Chondrocyte (in vitro differentiated cells): ENCODE results near the gene SNCB. TPM values are rescaled to one million over a fixed set of nuclear protein-coding genes. Genes with fewer than 3 reads are reported as not detected.

Source experiments
- DNase-seq: peaks from one replicate; pipeline ENCODE4 v3.0.0; 2021; ENCODE audit warnings: mixed read lengths, low spot score
- H3K27ac Mint-ChIP-seq: one replicate; pipeline ENCODE4 v1.8.0; 2021; ENCODE audit warnings: mild to moderate bottlenecking, moderate library complexity, mixed read lengths; ENCODE audit not compliant: unreplicated experiment
- H3K27me3 Mint-ChIP-seq: 2 replicates; pipeline ENCODE4 v1.8.0; 2021; ENCODE audit warnings: low read depth, mixed read lengths
- H3K36me3 Mint-ChIP-seq: 2 replicates; pipeline ENCODE4 v1.8.0; 2021; ENCODE audit warnings: low read depth, mixed read lengths
- H3K4me1 Mint-ChIP-seq: 2 replicates; pipeline ENCODE4 v1.8.0; 2021; ENCODE audit warnings: low read depth, mild to moderate bottlenecking, mixed read lengths
- H3K4me3 Mint-ChIP-seq: one replicate; pipeline ENCODE4 v1.8.0; 2021; ENCODE audit warnings: mild to moderate bottlenecking, moderate library complexity, mixed read lengths; ENCODE audit not compliant: unreplicated experiment
- H3K9me3 Mint-ChIP-seq: 2 replicates; pipeline ENCODE4 v1.8.0; 2021; ENCODE audit warnings: low read depth, mixed read lengths
- total RNA-seq: library from RNA; stranded (reverse); gene quantifications from 3 replicates; pipeline ENCODE4 v1.2.1, GENCODE V29; 2021
- TF ChIP-seq, protein P1 (sequence below): fragments of 200-600 bp; sonication (generic); IDR thresholded peaks from 2 replicates; pipeline ENCODE4 v1.5.0; 2021; ENCODE audit warnings: antibody characterized with exemption, mild to moderate bottlenecking, moderate library complexity

Gene SNCB
- total RNA-seq, 1 donor from 2014 or later, result 0.45 TPM

DNA sequence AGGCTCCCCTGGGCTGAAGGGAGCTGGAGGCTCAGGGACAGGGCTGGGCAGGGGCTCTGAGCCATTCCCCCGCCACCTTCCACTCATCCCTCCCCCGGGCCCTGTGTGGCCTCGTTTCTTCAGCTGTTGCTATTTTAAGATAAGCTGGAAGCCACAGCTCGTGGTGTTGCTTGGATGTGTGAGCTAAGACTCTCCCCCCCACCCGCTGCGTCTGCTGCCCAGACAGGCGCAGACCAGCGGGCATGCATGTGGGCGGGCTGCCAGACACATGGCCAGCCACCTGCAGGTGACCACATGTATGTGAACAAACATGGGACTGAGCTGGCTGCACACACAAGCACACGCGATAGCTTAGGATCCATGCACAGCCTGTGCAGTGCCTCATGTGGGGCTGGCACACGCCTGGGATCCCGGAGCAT is 8.7 kb downstream of the SNCB start:
- Mint-ChIP-seq H3K36me3 (no peaks in the 10 kb centered on the region), H3K4me1 (peaks cover 11% of the 10 kb centered on the region), H3K27me3 (peaks cover 43% of the 10 kb centered on the region), H3K4me3 (no peak overlapping the region), H3K9me3 (no peaks in the 10 kb centered on the region), H3K27ac (no peak overlapping the region)
- DNase-seq, result no peak
- TF ChIP-seq, protein P1, sequence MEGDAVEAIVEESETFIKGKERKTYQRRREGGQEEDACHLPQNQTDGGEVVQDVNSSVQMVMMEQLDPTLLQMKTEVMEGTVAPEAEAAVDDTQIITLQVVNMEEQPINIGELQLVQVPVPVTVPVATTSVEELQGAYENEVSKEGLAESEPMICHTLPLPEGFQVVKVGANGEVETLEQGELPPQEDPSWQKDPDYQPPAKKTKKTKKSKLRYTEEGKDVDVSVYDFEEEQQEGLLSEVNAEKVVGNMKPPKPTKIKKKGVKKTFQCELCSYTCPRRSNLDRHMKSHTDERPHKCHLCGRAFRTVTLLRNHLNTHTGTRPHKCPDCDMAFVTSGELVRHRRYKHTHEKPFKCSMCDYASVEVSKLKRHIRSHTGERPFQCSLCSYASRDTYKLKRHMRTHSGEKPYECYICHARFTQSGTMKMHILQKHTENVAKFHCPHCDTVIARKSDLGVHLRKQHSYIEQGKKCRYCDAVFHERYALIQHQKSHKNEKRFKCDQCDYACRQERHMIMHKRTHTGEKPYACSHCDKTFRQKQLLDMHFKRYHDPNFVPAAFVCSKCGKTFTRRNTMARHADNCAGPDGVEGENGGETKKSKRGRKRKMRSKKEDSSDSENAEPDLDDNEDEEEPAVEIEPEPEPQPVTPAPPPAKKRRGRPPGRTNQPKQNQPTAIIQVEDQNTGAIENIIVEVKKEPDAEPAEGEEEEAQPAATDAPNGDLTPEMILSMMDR, result no peak

DNA sequence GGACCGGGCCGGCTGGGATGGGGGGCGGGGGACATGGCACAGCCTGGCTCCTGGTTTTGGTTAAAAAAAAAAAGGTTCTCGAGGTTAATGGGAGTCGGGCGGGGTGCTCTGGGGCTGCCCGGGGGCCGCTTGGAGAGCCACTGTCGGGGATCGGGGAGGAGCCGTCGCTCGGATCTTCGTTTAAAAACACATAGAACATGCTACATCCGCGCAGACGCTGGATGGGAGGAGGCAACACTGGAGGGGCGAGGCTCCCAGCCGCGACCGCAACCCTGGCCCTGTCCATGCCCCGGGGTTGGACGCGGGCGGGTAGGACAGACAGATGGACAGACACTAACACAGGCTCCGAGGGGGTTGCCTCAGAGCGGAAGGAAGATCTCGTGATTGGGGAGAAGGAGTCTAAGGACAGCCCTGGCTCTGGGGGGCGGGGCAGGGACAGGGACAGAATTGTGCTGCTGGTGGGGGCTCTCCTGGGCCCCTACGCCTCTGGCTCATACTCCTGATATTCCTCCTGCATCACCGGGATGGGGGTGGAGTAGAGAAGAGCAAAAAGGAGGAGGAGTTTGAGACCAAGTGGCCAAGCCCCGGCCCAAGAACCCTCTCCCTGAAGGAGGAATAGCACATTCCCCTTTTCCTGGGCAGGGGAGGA is 9.9 kb downstream of the SNCB start:
- Mint-ChIP-seq H3K27me3 (peaks cover 38% of the 10 kb centered on the region), H3K9me3 (no peaks in the 10 kb centered on the region), H3K27ac (peak overlapping the region; percentile 36), H3K4me1 (peaks cover 11% of the 10 kb centered on the region), H3K36me3 (no peaks in the 10 kb centered on the region), H3K4me3 (peak overlapping the region; percentile 49)
- DNase-seq, result no peak
- TF ChIP-seq, protein P1, result no peak

DNA sequence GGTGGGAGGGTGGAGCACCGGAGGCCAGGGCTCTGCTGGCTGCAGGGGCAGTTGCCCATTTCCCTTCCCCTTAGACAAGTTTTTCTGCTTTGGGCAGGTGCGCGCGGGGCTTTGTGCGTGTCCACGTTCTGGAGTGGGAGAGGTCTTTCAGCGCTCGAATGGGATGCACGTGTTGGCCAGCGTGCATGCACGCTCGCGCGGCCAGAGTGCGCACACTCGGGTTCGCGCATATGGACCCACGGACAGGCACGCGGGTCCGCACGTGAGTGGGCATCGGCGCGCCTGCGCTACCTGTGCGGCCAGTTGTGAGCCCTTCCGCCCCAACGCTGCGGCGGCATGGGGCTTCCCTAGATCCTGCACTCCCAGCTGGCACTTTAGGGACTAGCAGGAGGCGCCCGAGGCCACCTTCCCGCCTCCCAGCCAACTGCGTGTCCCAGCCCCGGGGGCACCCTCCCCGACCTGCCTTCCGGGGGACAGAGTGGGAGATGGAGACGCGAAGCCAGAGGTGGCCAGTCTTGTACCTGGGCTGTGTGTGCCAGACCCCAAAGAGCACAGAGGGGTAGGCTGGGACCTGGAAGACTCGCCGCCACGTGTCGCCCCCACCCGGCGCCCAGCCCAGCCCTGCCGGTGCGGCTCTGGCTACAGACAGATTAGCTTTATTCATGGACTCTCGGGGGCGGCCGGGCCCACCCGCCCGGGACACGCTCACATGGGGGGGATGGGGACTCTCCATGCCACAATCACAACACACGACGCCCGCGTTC is 10.6 kb downstream of the SNCB start:
- Mint-ChIP-seq H3K27me3 (peaks cover 37% of the 10 kb centered on the region), H3K27ac (no peak overlapping the region), H3K9me3 (no peaks in the 10 kb centered on the region), H3K36me3 (no peaks in the 10 kb centered on the region), H3K4me3 (peak overlapping the region; percentile 49), H3K4me1 (peaks cover 15% of the 10 kb centered on the region)
- DNase-seq, result no peak
- TF ChIP-seq, protein P1, result peak; percentile 21

DNA sequence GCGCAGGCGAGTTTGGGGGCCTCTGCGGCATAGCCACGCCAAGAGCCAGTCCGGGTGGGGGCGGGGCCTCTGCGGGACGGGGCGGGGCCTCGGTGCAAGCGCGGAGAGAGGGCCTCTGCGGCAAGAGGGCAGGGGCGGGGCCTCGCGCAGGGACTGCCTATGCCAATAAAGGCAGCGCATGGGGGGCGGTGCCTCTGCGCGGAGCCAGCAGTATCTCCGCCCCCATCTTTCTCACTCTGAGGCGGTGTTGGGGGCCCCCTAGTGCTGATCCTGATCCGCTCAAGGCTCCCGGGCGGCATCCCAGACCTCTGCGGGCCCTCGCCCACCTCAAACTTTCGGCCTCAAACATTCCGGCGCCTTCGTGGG is 11.1 kb downstream of the SNCB start:
- Mint-ChIP-seq H3K27ac (no peak overlapping the region), H3K9me3 (no peaks in the 10 kb centered on the region), H3K36me3 (no peaks in the 10 kb centered on the region), H3K27me3 (peaks cover 35% of the 10 kb centered on the region), H3K4me3 (peak overlapping the region; percentile 16), H3K4me1 (peaks cover 16% of the 10 kb centered on the region)
- DNase-seq, result no peak
- TF ChIP-seq, protein P1, result peak; percentile 65

DNA sequence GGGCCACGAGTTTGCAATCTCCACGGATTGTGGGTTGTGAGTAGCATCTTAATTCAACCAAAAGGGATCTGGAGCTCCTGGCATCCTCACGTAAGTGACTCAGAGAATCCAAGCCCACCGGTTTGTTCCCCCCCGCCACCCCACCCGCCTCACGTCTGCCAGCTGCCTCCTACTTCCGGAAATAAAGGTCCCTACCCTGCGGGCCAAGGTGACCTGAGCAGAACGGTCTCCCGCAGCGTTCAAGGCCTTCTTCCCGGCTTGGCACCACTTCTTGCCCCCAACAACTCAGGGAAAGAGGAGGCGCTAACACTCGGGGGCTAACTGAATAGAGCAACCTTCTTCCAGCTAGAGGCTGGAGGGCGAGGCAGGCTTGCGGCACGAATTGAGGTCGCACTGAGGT is 11.6 kb downstream of the SNCB start:
- no peak overlapping the region for H3K27ac Mint-ChIP-seq
- H3K4me3 Mint-ChIP-seq, result peak overlapping the region; percentile 16
- TF ChIP-seq, protein P1, result no peak
- peaks cover 31% of the 10 kb centered on the region for H3K27me3 Mint-ChIP-seq
- H3K4me1 Mint-ChIP-seq, result peaks cover 20% of the 10 kb centered on the region
- H3K9me3 Mint-ChIP-seq, result no peaks in the 10 kb centered on the region
- DNase-seq, result no peak
- H3K36me3 Mint-ChIP-seq, result no peaks in the 10 kb centered on the region
